ENCODE measurements around the gene PHF21B. TPM values are rescaled to one million over a fixed set of nuclear protein-coding genes. Genes with fewer than 3 reads are reported as not detected.

PHF21B gene
- total RNA-seq, 4 donors from 2014 or later: 0.50 to 9.4 (median 1.8) TPM; not detected in 1

DNA sequence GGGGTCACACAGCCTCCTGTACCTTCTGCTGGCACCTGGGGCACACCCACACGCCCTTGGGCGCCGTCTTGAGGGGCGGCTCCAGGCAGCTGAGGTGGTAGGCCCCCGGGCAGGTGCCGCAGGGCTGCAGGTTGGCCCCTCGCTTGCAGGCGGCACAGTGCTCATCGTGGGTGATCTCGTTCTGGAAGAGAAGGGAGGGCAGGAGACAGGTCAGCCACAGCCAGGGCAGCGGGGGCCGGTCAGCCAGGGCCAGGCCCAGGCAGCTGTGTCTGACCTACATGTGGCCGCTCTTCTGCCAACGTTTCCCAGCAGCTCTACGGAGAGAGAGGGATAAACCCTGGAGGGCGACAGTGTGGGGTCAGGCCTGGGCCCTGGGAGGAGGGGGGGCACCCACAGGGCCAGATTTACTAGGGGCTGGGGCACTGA, 121.9 kb downstream of the PHF21B start:
- no peak overlapping the region for H3K27ac ChIP-seq (replicated peaks in 1 of 4)
- no peaks in the 10 kb centered on the region for H3K27me3 ChIP-seq
- intact Hi-C loops (cut with DNase I): no loop called here
- peaks cover 0 to 3% (median under 1%) of the 10 kb centered on the region in 4 donors for H3K36me3 ChIP-seq
- no peak for TF ChIP-seq POLR2AphosphoS5 (IDR thresholded peaks at IDR 0.05)
- no peak for TF ChIP-seq EP300 (IDR thresholded peaks at IDR 0.05)
- no peak for TF ChIP-seq POLR2A (IDR thresholded peaks at IDR 0.05; ENCODE audit: low read depth)
- TF ChIP-seq, protein P1, sequence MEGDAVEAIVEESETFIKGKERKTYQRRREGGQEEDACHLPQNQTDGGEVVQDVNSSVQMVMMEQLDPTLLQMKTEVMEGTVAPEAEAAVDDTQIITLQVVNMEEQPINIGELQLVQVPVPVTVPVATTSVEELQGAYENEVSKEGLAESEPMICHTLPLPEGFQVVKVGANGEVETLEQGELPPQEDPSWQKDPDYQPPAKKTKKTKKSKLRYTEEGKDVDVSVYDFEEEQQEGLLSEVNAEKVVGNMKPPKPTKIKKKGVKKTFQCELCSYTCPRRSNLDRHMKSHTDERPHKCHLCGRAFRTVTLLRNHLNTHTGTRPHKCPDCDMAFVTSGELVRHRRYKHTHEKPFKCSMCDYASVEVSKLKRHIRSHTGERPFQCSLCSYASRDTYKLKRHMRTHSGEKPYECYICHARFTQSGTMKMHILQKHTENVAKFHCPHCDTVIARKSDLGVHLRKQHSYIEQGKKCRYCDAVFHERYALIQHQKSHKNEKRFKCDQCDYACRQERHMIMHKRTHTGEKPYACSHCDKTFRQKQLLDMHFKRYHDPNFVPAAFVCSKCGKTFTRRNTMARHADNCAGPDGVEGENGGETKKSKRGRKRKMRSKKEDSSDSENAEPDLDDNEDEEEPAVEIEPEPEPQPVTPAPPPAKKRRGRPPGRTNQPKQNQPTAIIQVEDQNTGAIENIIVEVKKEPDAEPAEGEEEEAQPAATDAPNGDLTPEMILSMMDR (IDR thresholded peaks at IDR 0.05): no peak
- H3K4me3 ChIP-seq: no peak overlapping the region
- no peaks in the 10 kb centered on the region for H3K9me3 ChIP-seq
- DNase-seq (ENCODE audit: extremely low spot score): no peak
- no peaks in the 10 kb centered on the region for H3K4me1 ChIP-seq
- WGBS: 89% methylated on average over 12 of the region's 16 CpGs

DNA sequence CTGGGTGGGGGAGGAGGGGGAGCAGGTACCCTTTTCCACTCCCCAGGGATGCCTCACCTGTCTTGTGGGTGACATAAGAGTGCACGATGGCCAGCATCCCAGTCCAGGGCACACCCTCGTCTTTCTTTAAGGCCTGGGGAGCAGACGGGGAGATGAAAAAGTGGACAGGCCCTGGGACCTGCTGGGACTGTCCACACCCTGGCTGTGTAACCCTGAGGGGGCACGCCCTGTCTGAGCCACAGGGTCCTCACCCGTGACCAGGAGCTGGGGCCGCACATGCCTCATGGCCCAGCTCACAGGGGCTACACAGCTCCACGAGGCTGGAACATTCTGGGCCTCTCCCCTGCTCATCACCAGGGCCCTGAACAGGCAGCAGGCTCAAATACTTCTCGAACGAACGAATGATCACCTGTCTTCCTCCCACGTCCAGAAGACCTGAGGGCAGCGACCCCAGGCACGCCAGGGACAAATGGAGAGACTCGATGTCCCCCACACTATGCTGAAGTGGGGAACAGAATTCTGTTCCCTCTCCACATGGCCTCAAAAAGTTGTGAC, 123.9 kb downstream of the PHF21B start:
- Histone ChIP-seq H3K27me3 (no peaks in the 10 kb centered on the region), H3K4me1 (no peaks in the 10 kb centered on the region), H3K4me3 (no peak overlapping the region), H3K9me3 (no peaks in the 10 kb centered on the region), H3K27ac (replicated peaks in 1 of 4) (no peak overlapping the region), H3K36me3 (peaks cover 0 to 11% (median 3%) of the 10 kb centered on the region in 4 donors)
- TF ChIP-seq, protein P1 (IDR thresholded peaks at IDR 0.05): no peak
- TF ChIP-seq EP300 (IDR thresholded peaks at IDR 0.05) (no peak), POLR2AphosphoS5 (IDR thresholded peaks at IDR 0.05) (no peak), POLR2A (IDR thresholded peaks at IDR 0.05; ENCODE audit: low read depth) (no peak)
- WGBS: 85% methylated on average over 11 of the region's 14 CpGs
- intact Hi-C loops (cut with DNase I): no loop called here
- DNase-seq (ENCODE audit: extremely low spot score): no peak

DNA sequence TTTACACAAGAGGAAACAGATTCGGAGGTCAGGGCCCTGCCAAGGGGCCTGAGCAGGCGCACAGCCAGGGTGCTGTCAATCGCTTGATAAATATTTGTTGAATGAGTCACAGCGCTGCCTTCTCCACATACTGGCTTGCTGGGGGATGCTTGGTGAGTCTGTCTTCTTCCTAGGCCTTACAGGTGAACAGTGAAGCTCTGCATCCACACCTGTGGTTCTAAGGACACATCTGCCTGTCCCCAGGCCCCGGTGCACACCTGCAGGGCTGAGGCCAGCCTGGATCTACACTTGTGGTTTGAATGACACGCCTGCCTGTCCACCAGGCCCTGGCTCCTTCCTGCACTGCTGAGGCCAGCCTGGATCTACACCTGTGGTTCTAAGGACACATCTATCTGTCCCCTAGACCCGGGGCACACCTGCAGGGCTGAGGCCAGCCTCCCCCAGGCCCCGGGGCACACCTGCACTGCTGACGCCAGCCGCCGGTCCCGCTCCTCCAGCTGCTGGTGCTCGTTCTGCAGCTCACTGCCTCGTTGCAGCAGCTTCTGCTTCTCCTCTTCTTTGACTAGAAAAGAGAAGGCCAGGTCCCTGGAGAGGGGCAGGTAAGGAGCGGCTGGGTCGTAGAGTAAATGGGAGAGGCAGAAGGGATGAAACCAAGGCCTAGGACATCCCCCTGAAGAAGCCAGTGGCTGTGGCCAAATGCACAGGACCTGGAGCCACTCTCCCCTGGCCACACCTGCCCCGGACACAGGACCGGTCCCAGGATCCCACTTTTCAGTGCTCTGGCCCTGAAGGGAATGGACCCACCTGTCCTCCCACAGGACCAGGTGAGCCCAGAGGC, 124.6 kb downstream of the PHF21B start:
- no peaks in the 10 kb centered on the region for H3K9me3 ChIP-seq
- TF ChIP-seq POLR2A (IDR thresholded peaks at IDR 0.05; ENCODE audit: low read depth) (no peak), EP300 (IDR thresholded peaks at IDR 0.05) (no peak), POLR2AphosphoS5 (IDR thresholded peaks at IDR 0.05) (no peak)
- TF ChIP-seq, protein P1 (IDR thresholded peaks at IDR 0.05): no peak
- H3K27ac ChIP-seq (replicated peaks in 1 of 4): no peak overlapping the region
- H3K36me3 ChIP-seq: peaks cover 0 to 11% (median 3%) of the 10 kb centered on the region in 4 donors
- no peaks in the 10 kb centered on the region for H3K4me1 ChIP-seq
- no peak for DNase-seq (ENCODE audit: extremely low spot score)
- intact Hi-C loops (cut with DNase I): no loop called here
- H3K4me3 ChIP-seq: no peak overlapping the region
- H3K27me3 ChIP-seq: no peaks in the 10 kb centered on the region
- WGBS: 91% methylated on average over 15 of the region's 18 CpGs

DNA sequence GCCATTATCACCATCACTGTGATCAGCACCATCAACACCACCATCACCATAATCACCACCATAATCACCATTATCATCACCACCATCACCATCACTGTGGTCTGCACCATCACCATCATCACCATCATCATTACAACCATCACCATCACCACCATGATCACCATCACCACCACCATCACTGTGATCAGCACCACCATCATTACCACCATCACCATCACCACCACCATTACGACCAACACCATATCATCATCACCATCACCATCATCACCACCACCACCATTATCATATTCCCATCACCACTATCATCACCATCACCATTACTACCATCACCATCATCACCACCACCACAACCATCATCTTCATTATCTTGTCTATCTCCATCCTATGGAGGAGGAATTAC, 125.2 kb downstream of the PHF21B start:
- H3K27me3 ChIP-seq: no peaks in the 10 kb centered on the region
- no peak for TF ChIP-seq EP300 (IDR thresholded peaks at IDR 0.05)
- H3K4me1 ChIP-seq: no peaks in the 10 kb centered on the region
- peaks cover 0 to 11% (median 3%) of the 10 kb centered on the region in 4 donors for H3K36me3 ChIP-seq
- DNase-seq (ENCODE audit: extremely low spot score): no peak
- H3K27ac ChIP-seq (replicated peaks in 1 of 4): no peak overlapping the region
- H3K4me3 ChIP-seq: no peak overlapping the region
- H3K9me3 ChIP-seq: no peaks in the 10 kb centered on the region
- 96% methylated on average over 1 of the region's 1 CpG for WGBS
- intact Hi-C loops (cut with DNase I): no loop called here

DNA sequence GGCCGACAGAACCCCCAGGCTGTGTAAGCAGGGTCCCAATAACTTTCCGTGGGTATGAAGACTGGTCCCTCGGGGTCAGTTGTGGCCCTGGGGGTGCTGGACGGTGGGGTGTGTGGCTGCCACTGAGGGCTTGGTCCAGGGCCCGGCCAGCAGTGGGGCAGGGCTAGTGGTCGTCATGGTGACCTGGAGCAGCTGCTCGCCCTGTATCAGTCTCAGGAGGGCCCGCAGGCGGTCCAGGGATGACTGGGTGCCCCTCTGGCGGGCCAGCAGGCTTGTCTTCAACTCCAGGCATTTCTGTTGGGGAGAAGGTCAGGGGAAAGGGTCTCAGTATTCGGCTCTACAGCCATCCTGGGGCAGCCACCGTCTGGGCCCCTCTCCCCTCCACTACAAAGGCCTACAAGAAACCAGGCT, 126.8 kb downstream of the PHF21B start:
- H3K36me3 ChIP-seq: peaks cover 0 to 11% (median 3%) of the 10 kb centered on the region in 4 donors
- no peak for DNase-seq (ENCODE audit: extremely low spot score)
- H3K4me3 ChIP-seq: no peak overlapping the region
- no peak for TF ChIP-seq POLR2AphosphoS5 (IDR thresholded peaks at IDR 0.05)
- TF ChIP-seq, protein P1 (IDR thresholded peaks at IDR 0.05): no peak
- no peak for TF ChIP-seq POLR2A (IDR thresholded peaks at IDR 0.05; ENCODE audit: low read depth)
- TF ChIP-seq EP300 (IDR thresholded peaks at IDR 0.05): no peak
- intact Hi-C loops (cut with DNase I): no loop called here
- H3K4me1 ChIP-seq: no peaks in the 10 kb centered on the region
- H3K9me3 ChIP-seq: peaks cover 0 to 4% (median under 1%) of the 10 kb centered on the region in 4 donors
- 86% methylated on average over 5 of the region's 12 CpGs for WGBS
- no peak overlapping the region for H3K27ac ChIP-seq (replicated peaks in 1 of 4)
- H3K27me3 ChIP-seq: no peaks in the 10 kb centered on the region

All from esophagus muscularis mucosa (tissue), 4 donors.